GM12864 (cell line): ENCODE results near the gene DNAJC4.
A peak's percentile ranks its signal among the peaks of the same experiment; 100 is the strongest.

Experiments
- DNase-seq: peaks from one replicate; pipeline ENCODE4 v3.0.0-alpha.2; 2011; ENCODE audit warnings: low read depth
- H3K4me3 ChIP-seq: 2 replicates; pipeline ENCODE4 v1.5.1; 2011; ENCODE audit warnings: mild to moderate bottlenecking, low read depth, low read length, control low read depth
- CTCF ChIP-seq: IDR thresholded peaks from 2 replicates; pipeline ENCODE4 v1.5.1; 2011; ENCODE audit warnings: low read depth, mild to moderate bottlenecking, moderate library complexity, low read length, control low read depth, inconsistent platforms; ENCODE audit errors: missing control alignments

DNAJC4 gene

GRCh38 chr11:64219755-64220154 is 10.6 kb upstream of the DNAJC4 start:
- DNase-seq = no peak
- H3K4me3 ChIP-seq = no peak overlapping the region
- TF ChIP-seq CTCF = no peak

- no peak overlapping the region for H3K4me3 ChIP-seq
- TF ChIP-seq CTCF = no peak
- no peak for DNase-seq
These were observed 10.1 kb upstream of the DNAJC4 start for GRCh38 chr11:64220271-64220670.

- DNase-seq = no peak
- TF ChIP-seq CTCF = no peak
- no peak overlapping the region for H3K4me3 ChIP-seq
These were observed 9.6 kb upstream of the DNAJC4 start for GRCh38 chr11:64220798-64221197.

DNA sequence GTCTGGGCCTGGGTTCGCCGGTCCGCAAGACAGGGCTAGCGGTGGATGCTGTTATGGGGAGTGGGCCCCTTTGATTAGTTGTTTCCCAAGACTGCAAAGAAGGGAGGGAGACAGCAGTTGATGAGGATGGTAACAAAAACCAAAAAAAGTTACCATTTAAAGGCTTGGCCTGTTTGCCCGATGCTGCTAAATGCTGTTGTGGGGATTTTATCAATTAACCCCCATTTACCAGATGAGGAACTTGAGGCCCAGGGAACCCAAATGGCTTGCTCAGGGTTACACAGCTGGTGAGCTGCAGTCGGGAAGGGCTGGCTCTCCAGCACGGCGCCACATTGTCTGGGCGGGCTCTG is 7.7 kb upstream of the DNAJC4 start:
- H3K4me3 ChIP-seq = no peak overlapping the region
- no peak for TF ChIP-seq CTCF
- no peak for DNase-seq

DNA sequence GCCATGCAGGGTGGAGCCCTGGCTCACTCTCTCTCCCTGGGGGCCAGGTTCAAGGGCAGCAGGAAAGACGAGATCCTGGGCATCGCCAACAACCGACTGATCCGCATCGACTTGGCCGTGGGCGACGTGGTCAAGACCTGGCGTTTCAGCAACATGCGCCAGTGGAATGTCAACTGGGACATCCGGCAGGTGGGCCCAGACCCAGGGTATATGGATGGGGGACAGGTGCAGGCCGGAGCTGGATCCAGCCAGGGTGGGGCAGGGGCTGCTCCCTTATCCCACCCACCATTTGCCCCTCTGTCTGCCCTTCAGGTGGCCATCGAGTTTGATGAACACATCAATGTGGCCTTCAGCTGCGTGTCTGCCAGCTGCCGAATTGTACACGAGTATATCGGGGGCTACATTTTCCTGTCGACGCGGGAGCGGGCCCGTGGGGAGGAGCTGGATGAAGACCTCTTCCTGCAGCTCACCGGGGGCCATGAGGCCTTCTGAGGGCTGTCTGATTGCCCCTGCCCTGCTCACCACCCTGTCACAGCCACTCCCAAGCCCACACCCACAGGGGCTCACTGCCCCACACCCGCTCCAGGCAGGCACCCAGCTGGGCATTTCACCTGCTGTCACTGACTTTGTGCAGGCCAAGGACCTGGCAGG is 7.2 kb upstream of the DNAJC4 start:
- no peak for DNase-seq
- no peak overlapping the region for H3K4me3 ChIP-seq
- no peak for TF ChIP-seq CTCF

DNA sequence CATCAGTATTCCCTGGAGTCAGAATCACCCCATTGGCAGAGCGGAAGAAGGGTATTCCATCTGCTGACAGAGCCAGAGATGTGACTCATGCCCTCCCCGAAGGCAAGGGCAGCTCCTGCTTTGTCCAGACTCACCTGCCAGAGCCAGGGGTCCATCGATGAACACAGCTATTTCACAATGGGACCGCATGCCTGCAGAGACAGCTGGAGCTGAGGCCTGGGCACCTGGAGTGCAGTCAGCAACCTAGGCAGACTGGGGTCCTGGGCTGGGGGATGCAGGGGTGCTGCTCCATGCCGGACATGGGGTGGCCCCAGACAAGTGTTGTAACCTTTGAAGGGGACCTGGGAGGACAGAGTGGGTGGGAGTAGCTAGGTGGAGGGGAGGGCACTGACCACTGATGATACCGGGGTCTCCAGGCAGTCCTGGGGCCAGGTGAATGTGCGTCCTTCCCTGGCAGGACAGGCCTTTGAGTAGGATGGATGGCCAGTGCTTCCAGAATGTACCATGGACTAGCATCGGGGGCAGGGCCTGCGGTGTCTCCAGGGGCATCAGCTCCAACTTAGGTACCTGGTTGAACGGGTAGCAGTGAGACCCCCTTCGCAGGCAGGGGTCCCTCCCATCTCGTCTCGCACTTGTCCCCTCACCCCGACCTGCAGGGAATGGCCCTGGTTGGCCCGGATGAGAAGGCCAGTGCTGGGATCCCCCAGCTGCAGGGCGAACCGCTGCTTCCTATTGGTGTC is 6.0 kb upstream of the DNAJC4 start:
- peak overlapping the region; percentile 62 for H3K4me3 ChIP-seq
- DNase-seq = no peak

More for the DNA sequence above, 6.0 kb upstream of the DNAJC4 start:
- no peak for TF ChIP-seq CTCF
